HCT116 (cell line): Measurements from ENCODE around the gene TSG101. TPM values are rescaled to one million over a fixed set of nuclear protein-coding genes. Genes with fewer than 3 reads are reported as not detected.

Source experiments
- ATAC-seq: fragments of 200-7000 bp; cut with Tn5 transposase; 2 replicates; pipeline ENCODE4 v1.9.1; 2020; ENCODE audit warnings: mild to moderate bottlenecking, moderate library complexity
- BruUV-seq: library from RNA; stranded (reverse); fragments of 400-500 nt; replicated peaks from 2 replicates; lab custom pipeline; 2021; lab: Mats Ljungman, UMichigan
- CTCF ChIA-PET: fragments of 300-600 bp; sonication (Branson Sonifier 250); formaldehyde crosslinking; loops from one replicate; lab custom pipeline; 2021; ENCODE audit warnings: antibody characterized with exemption; lab: Charles Lee
- POLR2A ChIA-PET: fragments of 300-600, 350-600 bp; sonication (Branson Sonifier 250); formaldehyde crosslinking; loops from one replicate; lab custom pipeline; 2021; ENCODE audit warnings: antibody characterized with exemption; lab: Charles Lee
- RAD21 ChIA-PET, 2 experiments: fragments of 300-600 bp; sonication (Branson Sonifier 250); formaldehyde crosslinking; loops; one replicate each; lab custom pipeline; 2023; ENCODE audit warnings: low total read pairs in 2 of 2; ENCODE audit not compliant: uncharacterized antibody in 2 of 2, unreplicated experiment in 2 of 2, low non-redundant PET in 1 of 2; lab: Charles Lee
- DNase-seq: peaks from one replicate; pipeline ENCODE4 v3.0.0-alpha.2; 2010; ENCODE audit warnings: low read depth, low spot score
- H2AFZ ChIP-seq: fragments of 200-600 bp; shearing (Covaris generic), sonication (generic); 2 replicates; pipeline ENCODE4 v1.6.1; 2017; ENCODE audit warnings: low read depth, mixed run types, mixed read lengths, antibody characterized with exemption, low read length; ENCODE audit not compliant: poor library complexity, severe bottlenecking
- H3K27ac ChIP-seq: 2 replicates; pipeline ENCODE4 v1.5.1; 2012; ENCODE audit warnings: low read depth, low read length
- H3K27me3 ChIP-seq: fragments of 200-600 bp; sonication (generic); 2 replicates; pipeline ENCODE4 v1.6.1; 2016; ENCODE audit warnings: mixed run types, low read length, mixed read lengths; ENCODE audit not compliant: insufficient read depth
- H3K36me3 ChIP-seq, 2 experiments: fragments of 200-500 bp in 1 of 2; fragments of 200-600 bp in 1 of 2; sonication (Bioruptor generic) in 1 of 2; sonication (generic) in 1 of 2; 2 replicates each; pipeline versions ENCODE4 v1.5.1 to v1.6.1; 2014 to 2016; ENCODE audit warnings: low read length in 2 of 2, inconsistent platforms in 1 of 2, mixed read lengths in 1 of 2, mixed run types in 1 of 2; ENCODE audit not compliant: insufficient read depth in 2 of 2, control insufficient read depth in 1 of 2
- H3K4me1 ChIP-seq, 2 experiments: fragments of 200-600 bp in 1 of 2; sonication (generic) in 1 of 2; 2 replicates each; pipeline versions ENCODE4 v1.5.1 to v1.6.1; 2012 to 2017; ENCODE audit warnings: low read length in 2 of 2, inconsistent platforms in 1 of 2, mild to moderate bottlenecking in 1 of 2, mixed read lengths in 1 of 2, mixed run types in 1 of 2, moderate library complexity in 1 of 2; ENCODE audit not compliant: insufficient read depth in 2 of 2, control insufficient read depth in 1 of 2
- H3K4me2 ChIP-seq: fragments of 200-600 bp; sonication (generic); 2 replicates; pipeline ENCODE4 v1.6.1; 2017; ENCODE audit warnings: mixed run types, low read length, mixed read lengths
- H3K4me3 ChIP-seq, 2 experiments: fragments of 200-600 bp in 1 of 2; sonication (generic) in 1 of 2; replicated peaks in 1 of 2; 2 replicates each; pipeline ENCODE4 v1.5.1; 2011 to 2016; ENCODE audit warnings: low read length in 2 of 2, control low read depth in 1 of 2, low read depth in 1 of 2, mild to moderate bottlenecking in 1 of 2, mixed read lengths in 1 of 2, mixed run types in 1 of 2
- H3K79me2 ChIP-seq: fragments of 200-600 bp; sonication (generic); 2 replicates; pipeline ENCODE4 v1.6.1; 2017; ENCODE audit warnings: mild to moderate bottlenecking, mixed run types, low read length, moderate library complexity, mixed read lengths; ENCODE audit not compliant: insufficient read depth
- H3K9ac ChIP-seq: fragments of 200-600 bp; sonication (generic); 2 replicates; pipeline ENCODE4 v1.6.1; 2016; ENCODE audit warnings: low read length, mixed read lengths
- H3K9me2 ChIP-seq: fragments of 200-600 bp; sonication (generic), shearing (Covaris generic); 2 replicates; pipeline ENCODE4 v1.6.1; 2017; ENCODE audit warnings: mixed run types, mild to moderate bottlenecking, moderate library complexity; ENCODE audit not compliant: insufficient read depth
- H3K9me3 ChIP-seq, 2 experiments: fragments of 200-500 bp in 1 of 2; fragments of 200-600 bp in 1 of 2; sonication (Bioruptor generic) in 1 of 2; sonication (generic) in 1 of 2; 2 replicates each; pipeline ENCODE4 v1.6.1; 2014 to 2017; ENCODE audit warnings: low read length in 2 of 2, mixed read lengths in 2 of 2, inconsistent platforms in 1 of 2, low read depth in 1 of 2, mild to moderate bottlenecking in 1 of 2, mixed run types in 1 of 2, moderate library complexity in 1 of 2; ENCODE audit not compliant: control insufficient read depth in 1 of 2, insufficient read depth in 1 of 2
- H4K20me1 ChIP-seq: fragments of 200-600 bp; sonication (generic), shearing (Covaris generic); 2 replicates; pipeline ENCODE4 v1.6.1; 2017; ENCODE audit warnings: mixed run types, mild to moderate bottlenecking, moderate library complexity; ENCODE audit not compliant: insufficient read depth
- ATF3 ChIP-seq: IDR thresholded peaks from 2 replicates; pipeline ENCODE4 v1.6.1; 2012
- CEBPB ChIP-seq: IDR thresholded peaks from 2 replicates; pipeline ENCODE4 v1.6.1; 2012; ENCODE audit warnings: low read depth
- ELF1 ChIP-seq: IDR thresholded peaks from 2 replicates; pipeline ENCODE4 v1.6.1; 2012; ENCODE audit warnings: low read depth, borderline replicate concordance
- REST ChIP-seq: IDR thresholded peaks from 2 replicates; pipeline ENCODE4 v1.6.1; 2012; ENCODE audit warnings: low read depth
- SIN3A ChIP-seq: IDR thresholded peaks from 2 replicates; pipeline ENCODE4 v1.6.1; 2012; ENCODE audit warnings: low read depth
- SP1 ChIP-seq: IDR thresholded peaks from 2 replicates; pipeline ENCODE4 v1.6.1; 2012; ENCODE audit warnings: low read depth
- TCF7L2 ChIP-seq: IDR thresholded peaks from 2 replicates; pipeline ENCODE4 v1.7.0; 2011; ENCODE audit warnings: borderline replicate concordance, inconsistent platforms; ENCODE audit not compliant: insufficient read depth, insufficient read length; ENCODE audit errors: extremely low read depth
- YY1 ChIP-seq: IDR thresholded peaks from 2 replicates; pipeline ENCODE4 v1.6.1; 2011; ENCODE audit warnings: low read length, low read depth, moderate library complexity, mild to moderate bottlenecking; ENCODE audit not compliant: insufficient replicate concordance; ENCODE audit errors: extremely low read depth
- intact Hi-C: fragments of 100-400 bp; cut with micrococcal nuclease; formaldehyde crosslinking; loops from 2 replicates; pipeline ENCODE4 v1.10.0; 2022
- total RNA-seq: library from RNA; stranded (reverse); gene quantifications from one replicate; pipeline ENCODE4 v1.2.1, GENCODE V29; 2021; ENCODE audit not compliant: unreplicated experiment

TSG101 gene
- total RNA-seq, 1 experiment from 2014 or later = 61.9 TPM

GRCh38 chr11:18466402-18466801 lies 60.3 kb downstream of the TSG101 start:
- no peaks in the 10 kb centered on the region for H3K9me3 ChIP-seq
- no peak overlapping the region for H3K9ac ChIP-seq
- no peaks in the 10 kb centered on the region for H4K20me1 ChIP-seq
- H3K27me3 ChIP-seq = no peaks in the 10 kb centered on the region
- no peaks in the 10 kb centered on the region for H3K36me3 ChIP-seq
- H3K4me2 ChIP-seq = no peak overlapping the region
- no peaks in the 10 kb centered on the region for H3K4me1 ChIP-seq
- ATAC-seq (no peak), DNase-seq (no peak)
- intact Hi-C loops = no loop called here
- no peak overlapping the region for H3K4me3 ChIP-seq
- H3K79me2 ChIP-seq = no peaks in the 10 kb centered on the region
- no peaks in the 10 kb centered on the region for H3K9me2 ChIP-seq
- H3K27ac ChIP-seq = no peak overlapping the region
- BruUV-seq = no TSS peak
- ChIA-PET POLR2A (no interaction called here), CTCF (no interaction called here), RAD21 (no interaction called here)
- no peak for TF ChIP-seq ELF1
- no peak for TF ChIP-seq ATF3
- no peak for TF ChIP-seq SIN3A
- no peak for TF ChIP-seq TCF7L2
- no peak for TF ChIP-seq CEBPB
- no peak for TF ChIP-seq SP1
- TF ChIP-seq YY1 = no peak
- no peak for TF ChIP-seq REST
- no peak overlapping the region for H2AFZ ChIP-seq
